IPS DF 6.9 (cell line): ENCODE measurements around the gene MCU.
"Not testable (repeated sequence)": the region's sequence is repeated elsewhere in the genome, so short reads cannot be mapped to it uniquely, and the experiment has no call there.

ENCODE experiments used
- DNase-seq: peaks from one replicate; pipeline ENCODE4 v3.0.0-alpha.2; 2013; ENCODE audit warnings: low read depth, low spot score
- H3K27ac ChIP-seq: one replicate; pipeline ENCODE4 v1.5.1; 2013; ENCODE audit warnings: low read length, control low read depth
- H3K27me3 ChIP-seq: 2 replicates; pipeline ENCODE4 v1.6.1; 2013; ENCODE audit warnings: mild to moderate bottlenecking, low read length; ENCODE audit not compliant: control insufficient read depth, insufficient read depth
- H3K36me3 ChIP-seq: 2 replicates; pipeline ENCODE4 v1.6.1; 2013; ENCODE audit warnings: low read length; ENCODE audit not compliant: control insufficient read depth, insufficient read depth
- H3K4me1 ChIP-seq: 2 replicates; pipeline ENCODE4 v1.6.1; 2013; ENCODE audit warnings: low read length; ENCODE audit not compliant: control insufficient read depth, insufficient read depth
- H3K4me3 ChIP-seq: 2 replicates; pipeline ENCODE4 v1.5.1; 2013; ENCODE audit warnings: mild to moderate bottlenecking, low read length
- H3K9me3 ChIP-seq: 2 replicates; pipeline ENCODE4 v1.6.1; 2013; ENCODE audit warnings: low read length, inconsistent platforms; ENCODE audit not compliant: control insufficient read depth, insufficient read depth
- WGBS: extraction: QIAGEN DNeasy Blood & Tissue Kit; methylation state at CpG from one replicate; pipeline ENCODE4 v1.1.7; 2013; ENCODE audit warnings: mixed read lengths, missing lambda C conversion rate; ENCODE audit not compliant: insufficient read length, insufficient coverage; 5-methylcytosine and 5-hydroxymethylcytosine counted together

MCU gene

GRCh38 chr10:72686430-72686829 lies 5.5 kb upstream of the MCU start:
- H3K4me3 ChIP-seq, H3K9me3 ChIP-seq, DNase-seq, H3K27ac ChIP-seq, H3K27me3 ChIP-seq, H3K4me1 ChIP-seq, H3K36me3 ChIP-seq: not testable (repeated sequence)
- no CpG with 5 or more reads among the region's 8 CpGs for WGBS

- WGBS: no CpG with 5 or more reads among the region's 6 CpGs
- Histone ChIP-seq H3K4me1 (no peaks in the 10 kb centered on the region), H3K4me3 (no peak overlapping the region), H3K36me3 (no peaks in the 10 kb centered on the region), H3K27me3 (no peaks in the 10 kb centered on the region), H3K27ac (no peak overlapping the region), H3K9me3 (no peaks in the 10 kb centered on the region)
- no peak for DNase-seq
These were observed 4.9 kb upstream of the MCU start for GRCh38 chr10:72687035-72687434.

- DNase-seq: no peak
- Histone ChIP-seq H3K9me3 (no peaks in the 10 kb centered on the region), H3K36me3 (no peaks in the 10 kb centered on the region), H3K4me3 (no peak overlapping the region), H3K4me1 (no peaks in the 10 kb centered on the region), H3K27me3 (no peaks in the 10 kb centered on the region), H3K27ac (no peak overlapping the region)
- no CpG with 5 or more reads among the region's 2 CpGs for WGBS
These were observed 3.7 kb upstream of the MCU start for GRCh38 chr10:72688208-72688651.

GRCh38 chr10:72689660-72690059 lies 2.3 kb upstream of the MCU start:
- Histone ChIP-seq H3K27me3 (no peaks in the 10 kb centered on the region), H3K27ac (no peak overlapping the region), H3K4me1 (no peaks in the 10 kb centered on the region), H3K9me3 (no peaks in the 10 kb centered on the region), H3K36me3 (no peaks in the 10 kb centered on the region), H3K4me3 (no peak overlapping the region)
- no peak for DNase-seq
- no CpG with 5 or more reads among the region's 1 CpG for WGBS

- Histone ChIP-seq H3K27me3 (no peaks in the 10 kb centered on the region), H3K9me3 (no peaks in the 10 kb centered on the region), H3K36me3 (no peaks in the 10 kb centered on the region), H3K4me1 (no peaks in the 10 kb centered on the region), H3K27ac (no peak overlapping the region), H3K4me3 (no peak overlapping the region)
- DNase-seq: no peak
- WGBS: no CpG with 5 or more reads among the region's 3 CpGs
These were observed 1.7 kb upstream of the MCU start for GRCh38 chr10:72690071-72690755.

GRCh38 chr10:72691470-72691862 lies 477 bp upstream of the MCU start:
- no peaks in the 10 kb centered on the region for H3K4me1 ChIP-seq
- no peaks in the 10 kb centered on the region for H3K9me3 ChIP-seq
- H3K27me3 ChIP-seq: no peaks in the 10 kb centered on the region
- WGBS: 100% methylated on average over 1 of the region's 9 CpGs
- peak overlapping the region; percentile 14; the same call in 1 of the 2 replicates for H3K4me3 ChIP-seq
- H3K36me3 ChIP-seq: no peaks in the 10 kb centered on the region
- no peak overlapping the region for H3K27ac ChIP-seq
- DNase-seq: no peak

GRCh38 chr10:72692744-72692993 lies 726 bp downstream of the MCU start:
- Histone ChIP-seq H3K36me3 (no peaks in the 10 kb centered on the region), H3K4me3 (peak overlapping the region; percentile 97), H3K27ac (no peak overlapping the region), H3K9me3 (no peaks in the 10 kb centered on the region), H3K4me1 (no peaks in the 10 kb centered on the region), H3K27me3 (no peaks in the 10 kb centered on the region)
- DNase-seq: no peak
- WGBS: no CpG with 5 or more reads among the region's 11 CpGs

GRCh38 chr10:72692994-72693781 lies 1.2 kb downstream of the MCU start:
- WGBS: no CpG with 5 or more reads among the region's 8 CpGs
- Histone ChIP-seq H3K27me3 (no peaks in the 10 kb centered on the region), H3K4me1 (no peaks in the 10 kb centered on the region), H3K27ac (no peak overlapping the region), H3K4me3 (peak overlapping the region; percentile 97), H3K36me3 (no peaks in the 10 kb centered on the region), H3K9me3 (no peaks in the 10 kb centered on the region)
- no peak for DNase-seq

- WGBS: no CpG with 5 or more reads among the region's 6 CpGs
- H3K36me3 ChIP-seq: no peaks in the 10 kb centered on the region
- H3K4me3 ChIP-seq: no peak overlapping the region
- DNase-seq: no peak
- H3K9me3 ChIP-seq: no peaks in the 10 kb centered on the region
- no peaks in the 10 kb centered on the region for H3K4me1 ChIP-seq
- H3K27me3 ChIP-seq: no peaks in the 10 kb centered on the region
- H3K27ac ChIP-seq: no peak overlapping the region
These were observed 2.8 kb downstream of the MCU start for GRCh38 chr10:72694476-72695369.

GRCh38 chr10:72695496-72695895 lies 3.6 kb downstream of the MCU start:
- no peaks in the 10 kb centered on the region for H3K36me3 ChIP-seq
- H3K27ac ChIP-seq: no peak overlapping the region
- no peaks in the 10 kb centered on the region for H3K9me3 ChIP-seq
- no CpG with 5 or more reads among the region's 3 CpGs for WGBS
- no peak for DNase-seq
- no peak overlapping the region for H3K4me3 ChIP-seq
- H3K27me3 ChIP-seq: no peaks in the 10 kb centered on the region
- no peaks in the 10 kb centered on the region for H3K4me1 ChIP-seq
